Measurements from ENCODE around the gene IPO11.
"Not testable (repeated sequence)": the region's sequence is repeated elsewhere in the genome, so short reads cannot be mapped to it uniquely, and the experiment has no call there.

Gene IPO11

DNA sequence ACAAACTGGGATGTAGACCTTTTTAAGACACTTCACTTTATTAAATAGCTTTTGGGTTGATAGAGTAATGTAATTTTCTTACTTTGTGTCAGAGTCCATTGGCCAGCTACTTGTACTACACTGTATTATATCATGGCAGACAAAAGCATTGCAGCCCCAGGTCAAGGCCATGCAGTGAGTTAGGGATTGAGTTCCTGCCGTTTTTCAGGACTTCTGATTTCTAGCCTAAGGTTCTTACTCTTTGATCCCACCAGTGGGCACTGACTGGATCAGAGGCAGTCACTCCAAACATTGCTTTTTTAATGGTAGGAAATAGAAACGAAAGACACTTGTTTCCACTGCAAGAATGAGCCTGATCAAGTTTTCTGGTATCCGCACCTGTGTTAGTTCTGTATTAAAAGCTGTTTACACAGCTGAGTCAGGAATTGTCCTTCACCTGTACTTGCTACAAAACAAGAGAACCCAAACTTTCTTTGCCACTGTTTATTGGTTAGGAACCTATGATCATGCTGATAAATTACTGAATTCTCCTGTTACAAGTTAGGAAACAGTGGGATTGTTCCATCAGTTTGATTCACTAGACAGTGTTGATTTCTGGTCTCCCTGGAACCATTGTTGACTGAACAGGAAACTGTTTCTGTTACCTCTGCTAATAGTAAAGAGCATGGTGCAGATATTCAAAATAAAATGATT is 188.1 kb downstream of the IPO11 start:
- no peak for DNase-seq (ENCODE audit: low read depth in 2 of 2)

- DNase-seq (ENCODE audit: low read depth in 2 of 2): no peak
These were observed 191.4 kb downstream of the IPO11 start for GRCh38 chr5:62603934-62604333.

GRCh38 chr5:62605638-62606037 is 193.1 kb downstream of the IPO11 start:
- DNase-seq (ENCODE audit: low read depth in 2 of 2): no peak

- DNase-seq (ENCODE audit: low read depth in 2 of 2): no peak
These were observed 194.3 kb downstream of the IPO11 start for GRCh38 chr5:62606878-62607277.

DNA sequence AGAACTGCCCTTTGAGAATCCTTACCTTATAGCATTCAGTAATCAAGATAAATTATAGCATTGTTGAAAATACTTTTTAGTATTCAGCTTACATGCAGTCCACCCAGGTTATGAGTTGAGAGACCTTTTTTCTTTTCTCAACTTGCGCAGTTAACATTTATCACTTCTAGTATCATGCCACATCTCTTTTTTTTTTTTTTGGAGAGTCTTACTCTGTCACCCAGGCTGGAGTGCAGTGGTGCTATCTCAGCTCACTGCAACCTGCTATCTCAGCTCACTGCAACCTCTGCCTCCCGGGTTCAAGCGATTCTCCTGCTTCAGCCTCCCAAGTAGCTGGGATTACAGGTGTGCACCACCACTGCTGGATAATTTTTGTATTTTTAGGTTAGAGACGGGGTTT is 195.1 kb downstream of the IPO11 start:
- no peak for DNase-seq (ENCODE audit: low read depth in 2 of 2)

- DNase-seq (ENCODE audit: low read depth in 2 of 2): no peak
These were observed 196.3 kb downstream of the IPO11 start for GRCh38 chr5:62608529-62609511.

DNA sequence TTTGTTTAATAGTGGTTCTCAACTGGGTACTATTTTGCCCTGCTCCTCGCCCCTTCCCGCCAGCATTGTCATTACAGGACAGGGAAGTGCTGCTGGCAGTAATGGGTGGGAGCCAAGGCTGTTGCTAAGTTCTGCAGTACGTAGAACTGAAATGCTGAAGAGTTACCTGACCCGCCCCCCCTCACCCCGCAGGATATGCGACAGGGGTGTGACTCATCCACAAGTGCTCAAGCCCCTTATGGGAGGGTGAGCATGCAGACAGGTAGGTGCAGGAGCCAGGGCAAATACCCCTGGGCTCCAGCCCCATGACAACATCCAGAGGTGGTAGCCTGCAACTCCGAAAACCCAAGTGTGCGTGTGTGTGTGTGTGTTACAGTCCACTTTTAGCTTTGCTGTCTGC is 201.8 kb downstream of the IPO11 start:
- DNase-seq (ENCODE audit: low read depth in 2 of 2): no peak

GRCh38 chr5:62616615-62617277 is 204.2 kb downstream of the IPO11 start:
- no peak for DNase-seq (ENCODE audit: low read depth in 2 of 2)

DNA sequence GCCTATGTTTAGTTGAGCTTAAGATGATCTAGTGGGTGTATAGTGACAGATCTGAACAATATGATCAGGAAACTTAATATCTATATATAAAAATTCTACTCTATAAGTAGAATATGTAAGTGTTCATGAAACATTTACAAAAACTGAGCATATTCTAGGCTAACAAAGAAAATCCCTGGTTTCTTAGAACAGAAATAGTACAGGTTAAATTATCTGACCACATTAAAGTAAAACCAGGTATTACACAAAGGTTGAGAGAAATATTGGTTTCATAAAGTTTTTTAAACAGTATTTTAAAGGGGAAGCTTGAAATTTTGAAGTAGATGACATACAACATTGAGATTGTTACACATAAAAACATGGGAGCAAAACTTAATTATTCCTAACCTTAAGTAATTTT is 205.4 kb downstream of the IPO11 start:
- DNase-seq (ENCODE audit: low read depth in 2 of 2): no peak

- no peak for DNase-seq (ENCODE audit: low read depth in 2 of 2)
These were observed 208.2 kb downstream of the IPO11 start for GRCh38 chr5:62620761-62621160.

DNA sequence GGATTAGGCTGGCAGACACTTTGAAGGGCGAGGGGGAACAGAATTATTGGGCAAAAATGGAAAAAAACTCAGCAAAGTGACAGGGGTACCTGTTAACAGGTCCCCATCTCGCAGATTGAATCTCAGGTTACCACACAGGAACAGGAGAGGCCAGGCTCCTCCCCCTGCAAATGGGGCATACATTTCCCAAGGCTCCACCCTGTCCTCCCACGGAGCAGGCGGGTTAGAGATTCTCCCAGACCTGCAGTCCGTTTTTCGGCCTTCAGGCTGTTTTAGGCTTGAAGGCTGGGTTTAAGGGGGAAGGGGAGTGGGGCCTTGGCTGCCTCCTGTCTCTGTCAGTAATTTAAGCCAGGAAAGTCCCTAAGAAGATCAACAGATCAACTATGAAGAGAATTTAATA is 208.7 kb downstream of the IPO11 start:
- no peak for DNase-seq (ENCODE audit: low read depth in 2 of 2)

- DNase-seq (ENCODE audit: low read depth in 2 of 2): no peak
These were observed 210.7 kb downstream of the IPO11 start for GRCh38 chr5:62623271-62623670.

DNA sequence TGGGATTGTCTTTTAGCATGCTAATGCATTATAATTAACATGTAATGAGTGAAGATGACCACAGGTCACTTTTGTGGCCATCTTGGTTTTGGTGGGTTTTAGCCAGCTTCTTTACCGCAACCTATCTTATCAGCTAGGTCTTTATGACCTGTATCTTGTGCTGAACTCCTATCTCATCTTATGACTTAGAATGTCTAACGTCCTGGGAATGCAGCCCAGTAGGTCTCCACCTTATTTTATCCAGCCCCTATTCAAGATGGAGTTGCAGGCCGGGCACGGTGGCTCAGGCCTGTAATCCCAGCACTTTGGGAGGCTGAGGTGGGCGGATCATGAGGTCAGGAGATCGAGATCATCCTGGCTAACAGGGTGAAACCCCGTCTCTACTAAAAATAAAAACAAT is 211.9 kb downstream of the IPO11 start:
- DNase-seq (ENCODE audit: low read depth in 2 of 2): not testable (repeated sequence)

GRCh38 chr5:62626534-62626933 is 214.0 kb downstream of the IPO11 start:
- no peak for DNase-seq (ENCODE audit: low read depth in 2 of 2)

- DNase-seq (ENCODE audit: low read depth in 2 of 2): no peak
These were observed 214.6 kb downstream of the IPO11 start for GRCh38 chr5:62627121-62627520.

DNA sequence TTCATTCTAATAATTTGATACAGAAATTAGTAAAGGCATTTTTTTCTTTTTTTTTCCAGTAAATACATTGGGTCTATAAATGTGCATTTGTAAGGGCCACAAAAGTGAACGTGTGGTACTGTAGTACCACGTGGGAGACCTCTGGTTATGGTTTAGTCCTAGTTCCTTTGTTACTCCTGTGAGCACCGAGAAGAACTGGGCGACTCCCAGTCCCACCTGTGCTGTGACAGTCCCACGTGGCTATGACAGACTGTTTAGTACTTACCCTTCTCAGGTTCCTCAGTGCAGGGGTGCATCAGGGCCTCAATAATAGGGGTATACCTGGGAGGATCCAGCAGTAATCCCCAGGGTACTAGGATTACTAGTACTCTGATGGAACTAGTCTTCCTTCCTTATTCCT is 215.3 kb downstream of the IPO11 start:
- no peak for DNase-seq (ENCODE audit: low read depth in 2 of 2)

DNA sequence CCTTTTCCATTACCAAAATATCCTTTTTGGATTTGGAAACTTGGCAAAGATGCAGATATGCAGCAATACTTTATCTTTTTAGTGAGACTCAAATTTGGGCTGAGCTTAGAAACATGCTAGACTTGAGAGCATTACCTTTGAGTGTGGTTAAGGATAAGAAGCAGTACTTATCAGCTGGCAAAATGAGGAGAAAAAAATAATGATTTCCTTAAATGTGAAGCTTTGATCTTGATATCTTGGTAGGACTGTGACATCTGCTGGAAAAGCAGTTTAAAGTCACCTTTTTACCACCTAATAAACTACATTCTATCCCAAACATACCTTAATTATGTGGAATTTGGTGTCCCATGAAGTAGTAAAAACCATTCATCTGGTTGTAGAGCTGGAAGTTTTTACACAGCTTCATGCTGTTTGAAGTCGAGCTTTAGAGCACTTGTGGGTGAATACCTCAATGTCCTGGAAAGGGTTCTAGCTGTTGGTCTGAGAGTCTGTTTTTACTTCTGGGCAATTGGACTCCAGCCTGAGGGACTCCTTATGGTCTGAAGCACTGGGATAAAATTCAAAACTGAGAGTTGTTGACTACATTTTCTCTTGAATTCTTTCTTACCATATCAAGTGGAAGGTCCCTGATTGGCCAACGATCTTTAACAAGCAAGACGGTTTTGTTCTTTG is 219.5 kb downstream of the IPO11 start:
- DNase-seq (ENCODE audit: low read depth in 2 of 2): no peak

DNA sequence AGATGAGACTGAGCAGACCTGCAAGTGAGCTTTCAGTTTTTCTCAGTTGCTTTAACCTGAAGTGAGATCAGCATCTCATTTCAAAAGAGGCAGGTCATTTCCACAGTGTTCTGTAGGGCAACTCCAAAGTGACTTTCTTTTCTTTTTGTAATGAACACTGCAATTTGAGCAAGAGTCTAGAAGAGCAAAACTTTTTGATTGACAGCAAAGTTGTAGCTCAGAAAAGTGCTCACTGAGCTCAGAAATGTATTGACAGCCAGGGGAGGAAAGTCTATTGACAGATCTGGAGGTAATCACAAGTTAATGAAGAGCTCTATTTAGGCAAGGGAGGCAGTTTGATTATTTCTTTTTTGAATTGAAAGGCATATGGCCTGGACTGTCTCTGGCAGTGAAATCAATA is 220.7 kb downstream of the IPO11 start:
- no peak for DNase-seq (ENCODE audit: low read depth in 2 of 2)

GRCh38 chr5:62640446-62640845 is 227.9 kb downstream of the IPO11 start:
- no peak for DNase-seq (ENCODE audit: low read depth in 2 of 2)

DNA sequence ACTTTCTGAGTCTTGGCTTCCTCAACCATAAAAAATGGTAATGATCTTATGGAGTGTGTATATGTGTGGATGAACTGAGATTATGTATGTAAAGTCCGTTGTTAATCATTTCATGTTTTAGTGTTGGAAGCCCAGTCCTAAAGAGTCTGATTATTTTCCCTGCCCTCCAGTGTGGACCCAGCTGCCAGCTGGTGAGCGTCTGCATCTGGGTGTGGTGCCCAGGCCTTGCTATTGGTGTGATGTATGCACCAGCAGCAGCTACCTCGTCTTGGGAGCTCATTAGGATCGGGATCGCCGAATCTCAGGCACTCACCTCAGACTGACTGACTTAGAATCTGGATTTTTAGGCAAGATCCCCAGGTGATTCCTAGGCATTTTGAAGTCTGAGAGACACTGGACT is 229.9 kb downstream of the IPO11 start:
- DNase-seq (ENCODE audit: low read depth in 2 of 2): no peak

DNA sequence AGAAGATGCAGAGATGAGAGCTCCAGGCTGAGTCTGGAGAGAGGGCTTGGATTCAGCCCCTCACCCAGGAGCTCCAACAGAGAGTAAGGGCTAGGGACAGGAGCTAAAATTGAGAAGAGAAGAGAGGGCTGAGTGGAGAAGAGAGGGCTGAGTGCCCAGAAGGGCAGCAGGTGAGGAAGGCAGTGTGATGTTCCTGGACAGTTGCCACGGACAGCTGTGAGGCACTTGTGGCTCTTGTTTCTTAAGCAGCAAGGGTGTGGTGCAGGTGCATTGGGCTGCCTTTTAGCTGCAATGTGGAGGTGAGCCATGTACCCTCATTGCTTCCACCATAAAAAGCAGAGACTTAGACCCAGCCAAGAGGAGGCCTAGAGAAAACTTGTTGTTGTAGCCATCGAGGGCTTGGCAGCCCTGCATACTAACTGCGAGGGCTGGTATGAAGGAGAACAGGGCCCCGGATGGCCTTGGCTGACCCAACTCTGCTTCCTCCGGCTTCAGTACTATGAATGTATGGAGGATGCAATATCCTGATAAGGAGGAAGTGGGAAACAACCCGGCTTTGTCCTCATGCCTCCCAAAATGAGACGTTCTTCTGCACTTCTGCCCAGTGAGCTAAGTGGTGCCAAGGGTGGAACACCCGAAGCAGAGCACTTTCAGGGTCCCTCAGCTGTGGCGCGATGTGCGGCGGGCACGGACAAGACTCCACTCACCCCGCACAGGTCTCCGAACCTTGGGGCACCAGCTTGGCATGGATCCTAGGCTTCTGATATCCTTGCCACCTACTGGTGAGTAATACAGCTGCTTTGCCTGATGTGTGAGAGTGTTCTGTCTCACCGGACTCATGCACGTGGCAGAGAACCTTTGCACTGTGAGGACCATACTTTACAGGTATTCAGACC is 231.2 kb downstream of the IPO11 start:
- no peak for DNase-seq (ENCODE audit: low read depth in 2 of 2)
